Measurements from ENCODE around the gene MROH7. TPM values are rescaled to one million over a fixed set of nuclear protein-coding genes. Genes with fewer than 3 reads are reported as not detected.

MROH7 gene
- total RNA-seq, 2 experiments from 2014 or later: 0.11 TPM; not detected in 1

DNA sequence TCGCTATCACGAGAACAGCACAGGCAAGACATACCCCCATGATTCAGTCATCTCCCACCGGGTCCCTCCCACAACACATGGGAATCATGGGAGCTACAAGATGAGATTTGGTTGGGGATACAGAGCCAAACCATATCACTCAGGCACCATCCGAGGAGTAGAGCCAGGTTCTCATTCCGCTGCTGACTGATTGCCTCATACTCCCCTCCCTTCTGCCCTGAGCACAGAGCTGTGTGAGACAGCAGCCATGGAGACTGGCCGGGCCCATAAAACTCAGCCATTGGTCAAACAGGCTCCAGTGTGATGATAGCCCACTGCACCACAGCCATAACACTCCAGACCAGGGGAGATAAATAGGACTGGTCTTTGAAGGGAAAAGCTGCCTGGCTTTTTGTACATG lies 96.7 kb downstream of the MROH7 start:
- Mint-ChIP-seq H3K27me3 (no peaks in the 10 kb centered on the region), H3K4me3 (no peak overlapping the region), H3K27ac (no peak overlapping the region), H3K9me3 (no peaks in the 10 kb centered on the region), H3K36me3 (ENCODE audit: low read depth) (peaks cover 50% of the 10 kb centered on the region), H3K4me1 (ENCODE audit: low read depth) (no peaks in the 10 kb centered on the region)
- ATAC-seq (no peak), DNase-seq (no peak)
- ChIA-PET POLR2A (no interaction called here), CTCF (no interaction called here)
- intact Hi-C loops (cut with micrococcal nuclease): no loop called here
- TF ChIP-seq, protein P1, sequence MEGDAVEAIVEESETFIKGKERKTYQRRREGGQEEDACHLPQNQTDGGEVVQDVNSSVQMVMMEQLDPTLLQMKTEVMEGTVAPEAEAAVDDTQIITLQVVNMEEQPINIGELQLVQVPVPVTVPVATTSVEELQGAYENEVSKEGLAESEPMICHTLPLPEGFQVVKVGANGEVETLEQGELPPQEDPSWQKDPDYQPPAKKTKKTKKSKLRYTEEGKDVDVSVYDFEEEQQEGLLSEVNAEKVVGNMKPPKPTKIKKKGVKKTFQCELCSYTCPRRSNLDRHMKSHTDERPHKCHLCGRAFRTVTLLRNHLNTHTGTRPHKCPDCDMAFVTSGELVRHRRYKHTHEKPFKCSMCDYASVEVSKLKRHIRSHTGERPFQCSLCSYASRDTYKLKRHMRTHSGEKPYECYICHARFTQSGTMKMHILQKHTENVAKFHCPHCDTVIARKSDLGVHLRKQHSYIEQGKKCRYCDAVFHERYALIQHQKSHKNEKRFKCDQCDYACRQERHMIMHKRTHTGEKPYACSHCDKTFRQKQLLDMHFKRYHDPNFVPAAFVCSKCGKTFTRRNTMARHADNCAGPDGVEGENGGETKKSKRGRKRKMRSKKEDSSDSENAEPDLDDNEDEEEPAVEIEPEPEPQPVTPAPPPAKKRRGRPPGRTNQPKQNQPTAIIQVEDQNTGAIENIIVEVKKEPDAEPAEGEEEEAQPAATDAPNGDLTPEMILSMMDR (IDR thresholded peaks at IDR 0.05): no peak

- no peaks in the 10 kb centered on the region for H3K9me3 Mint-ChIP-seq
- intact Hi-C loops (cut with micrococcal nuclease): no loop called here
- H3K27ac Mint-ChIP-seq: no peak overlapping the region
- TF ChIP-seq, protein P1 (IDR thresholded peaks at IDR 0.05): no peak
- no peaks in the 10 kb centered on the region for H3K4me1 Mint-ChIP-seq (ENCODE audit: low read depth)
- ATAC-seq (no peak), DNase-seq (no peak)
- ChIA-PET POLR2A (no interaction called here), CTCF (no interaction called here)
- peaks cover 40% of the 10 kb centered on the region for H3K36me3 Mint-ChIP-seq (ENCODE audit: low read depth)
- H3K4me3 Mint-ChIP-seq: no peak overlapping the region
- H3K27me3 Mint-ChIP-seq: no peaks in the 10 kb centered on the region
Observed at GRCh38 chr1:54741531-54741930, 99.9 kb downstream of the MROH7 start.

- intact Hi-C loops (cut with micrococcal nuclease): no loop called here
- H3K9me3 Mint-ChIP-seq: no peaks in the 10 kb centered on the region
- DNase-seq (no peak), ATAC-seq (no peak)
- TF ChIP-seq, protein P1 (IDR thresholded peaks at IDR 0.05): no peak
- no peak overlapping the region for H3K27ac Mint-ChIP-seq
- no peaks in the 10 kb centered on the region for H3K27me3 Mint-ChIP-seq
- peaks cover 33% of the 10 kb centered on the region for H3K36me3 Mint-ChIP-seq (ENCODE audit: low read depth)
- no peak overlapping the region for H3K4me3 Mint-ChIP-seq
- CTCF ChIA-PET: no interaction called here
- POLR2A ChIA-PET: no interaction called here
- H3K4me1 Mint-ChIP-seq (ENCODE audit: low read depth): no peaks in the 10 kb centered on the region
Observed at GRCh38 chr1:54742282-54742681, 100.7 kb downstream of the MROH7 start.

GRCh38 chr1:54743416-54744226 lies 102.0 kb downstream of the MROH7 start:
- POLR2A ChIA-PET: interaction anchor here (1.8 kb wide), 1 partner anchor 28 kb away, joined by 5 read pairs; the partner anchor contains the start of gene TTC4
- ATAC-seq: no peak
- intact Hi-C loops (cut with micrococcal nuclease): no loop called here

GRCh38 chr1:54744696-54745095 lies 103.1 kb downstream of the MROH7 start:
- ATAC-seq (no peak), DNase-seq (no peak)
- no peak overlapping the region for H3K27ac Mint-ChIP-seq
- no peaks in the 10 kb centered on the region for H3K4me1 Mint-ChIP-seq (ENCODE audit: low read depth)
- peaks cover 23% of the 10 kb centered on the region for H3K36me3 Mint-ChIP-seq (ENCODE audit: low read depth)
- TF ChIP-seq, protein P1 (IDR thresholded peaks at IDR 0.05): no peak
- CTCF ChIA-PET: no interaction called here
- intact Hi-C loops (cut with micrococcal nuclease): no loop called here
- POLR2A ChIA-PET: interaction anchor here (1.8 kb wide), 1 partner anchor 29 kb away, joined by 5 read pairs; the partner anchor contains the start of gene TTC4
- H3K27me3 Mint-ChIP-seq: no peaks in the 10 kb centered on the region
- no peak overlapping the region for H3K4me3 Mint-ChIP-seq
- H3K9me3 Mint-ChIP-seq: no peaks in the 10 kb centered on the region

More at GRCh38 chr1:54743416-54744226, 102.0 kb downstream of the MROH7 start:
- H3K9me3 Mint-ChIP-seq: no peaks in the 10 kb centered on the region
- no peak overlapping the region for H3K27ac Mint-ChIP-seq
- H3K27me3 Mint-ChIP-seq: no peaks in the 10 kb centered on the region
- TF ChIP-seq, protein P1 (IDR thresholded peaks at IDR 0.05): no peak
- no peaks in the 10 kb centered on the region for H3K4me1 Mint-ChIP-seq (ENCODE audit: low read depth)
- peaks cover 25% of the 10 kb centered on the region for H3K36me3 Mint-ChIP-seq (ENCODE audit: low read depth)
- no peak for DNase-seq
- H3K4me3 Mint-ChIP-seq: no peak overlapping the region
- CTCF ChIA-PET: no interaction called here
